Measurements from ENCODE around the gene ACIN1.

- TF ChIP-seq ZNF274 (IDR thresholded peaks at IDR 0.05; ENCODE audit: borderline replicate concordance, extremely low read depth, low read length): no peak
- no peak for TF ChIP-seq MAX (IDR thresholded peaks at IDR 0.05)
- TF ChIP-seq CTCF (IDR thresholded peaks at IDR 0.05; ENCODE audit: control extremely low read depth in 1 of 3, insufficient read depth in 1 of 3, low read depth in 1 of 3, low read length in 3 of 3): no peak
- no peak for TF ChIP-seq EP300 (IDR thresholded peaks at IDR 0.05; ENCODE audit: borderline replicate concordance in 1 of 2, low read depth in 2 of 2, low read length in 2 of 2)
- TF ChIP-seq POLR2AphosphoS5 (IDR thresholded peaks at IDR 0.05; ENCODE audit: low read depth, low read length): no peak
- no peak for TF ChIP-seq JUN (IDR thresholded peaks at IDR 0.05; ENCODE audit: low read depth, low read length)
- TF ChIP-seq TAF7 (optimal IDR thresholded peaks at IDR 0.05; ENCODE audit: borderline replicate concordance, low read depth, low read length): no peak
- no peak for TF ChIP-seq USF2 (IDR thresholded peaks at IDR 0.05; ENCODE audit: low read length)
- no peak for TF ChIP-seq GABPA (IDR thresholded peaks at IDR 0.05; ENCODE audit: borderline replicate concordance, insufficient read depth, low read length)
- no peak for TF ChIP-seq EZH2 (IDR thresholded peaks at IDR 0.05; ENCODE audit: low read depth, low read length, severe bottlenecking)
- no peak for TF ChIP-seq POLR2A (IDR thresholded peaks at IDR 0.05; ENCODE audit: control extremely low read depth in 1 of 2, low read depth in 2 of 2, low read length in 2 of 2)
- no peak for TF ChIP-seq JUND (IDR thresholded peaks at IDR 0.05; ENCODE audit: low read length)
- TF ChIP-seq RAD21 (IDR thresholded peaks at IDR 0.05 in 1 of 2, conservative IDR thresholded peaks at IDR 0.05 in 1 of 2; ENCODE audit: low read depth in 2 of 2, low read length in 2 of 2): no peak
- TF ChIP-seq ATF3 (IDR thresholded peaks at IDR 0.05; ENCODE audit: insufficient read depth, low read depth, low read length): no peak
Measured at GRCh38 chr14:23077962-23078361, 17.0 kb downstream of the ACIN1 start.
